ENCODE measurements around the gene HMMR.
"Not testable (repeated sequence)": the region's sequence is repeated elsewhere in the genome, so short reads cannot be mapped to it uniquely, and the experiment has no call there.

Gene HMMR

GRCh38 chr5:163506726-163507125, 46.3 kb downstream of the HMMR start:
- H3K4me3 ChIP-seq (ENCODE audit: low read length), result peak overlapping the region; percentile 100
- no peak for TF ChIP-seq ZNF274 (IDR thresholded peaks at IDR 0.05; ENCODE audit: low read depth, low read length)

GRCh38 chr5:163508753-163509152, 48.3 kb downstream of the HMMR start:
- H3K4me3 ChIP-seq (ENCODE audit: low read length), result peak overlapping the region; percentile 60
- no peak for TF ChIP-seq ZNF274 (IDR thresholded peaks at IDR 0.05; ENCODE audit: low read depth, low read length)

GRCh38 chr5:163509291-163509951, 49.0 kb downstream of the HMMR start:
- H3K4me3 ChIP-seq (ENCODE audit: low read length), result peak overlapping the region; percentile 60
- TF ChIP-seq ZNF274 (IDR thresholded peaks at IDR 0.05; ENCODE audit: low read depth, low read length), result no peak

- no peak for TF ChIP-seq ZNF274 (IDR thresholded peaks at IDR 0.05; ENCODE audit: low read depth, low read length)
- H3K4me3 ChIP-seq (ENCODE audit: low read length), result no peak overlapping the region
Measured at GRCh38 chr5:163512526-163512925, 52.1 kb downstream of the HMMR start.

GRCh38 chr5:163525096-163525495, 64.7 kb downstream of the HMMR start:
- no peak overlapping the region for H3K4me3 ChIP-seq (ENCODE audit: low read length)
- no peak for TF ChIP-seq ZNF274 (IDR thresholded peaks at IDR 0.05; ENCODE audit: low read depth, low read length)

- no peak for TF ChIP-seq ZNF274 (IDR thresholded peaks at IDR 0.05; ENCODE audit: low read depth, low read length)
- H3K4me3 ChIP-seq (ENCODE audit: low read length), result no peak overlapping the region
Measured at GRCh38 chr5:163529698-163530097, 69.3 kb downstream of the HMMR start.

- no peak overlapping the region for H3K4me3 ChIP-seq (ENCODE audit: low read length)
- TF ChIP-seq ZNF274 (IDR thresholded peaks at IDR 0.05; ENCODE audit: low read depth, low read length), result no peak
Measured at GRCh38 chr5:163531272-163531671, 70.8 kb downstream of the HMMR start.

- TF ChIP-seq ZNF274 (IDR thresholded peaks at IDR 0.05; ENCODE audit: low read depth, low read length), result no peak
- H3K4me3 ChIP-seq (ENCODE audit: low read length), result no peak overlapping the region
Measured at GRCh38 chr5:163532171-163533084, 72.0 kb downstream of the HMMR start.

GRCh38 chr5:163533223-163533622, 72.8 kb downstream of the HMMR start:
- no peak overlapping the region for H3K4me3 ChIP-seq (ENCODE audit: low read length)
- no peak for TF ChIP-seq ZNF274 (IDR thresholded peaks at IDR 0.05; ENCODE audit: low read depth, low read length)

- no peak overlapping the region for H3K4me3 ChIP-seq (ENCODE audit: low read length)
- TF ChIP-seq ZNF274 (IDR thresholded peaks at IDR 0.05; ENCODE audit: low read depth, low read length), result no peak
Measured at GRCh38 chr5:163534492-163535094, 74.2 kb downstream of the HMMR start.

- no peak for TF ChIP-seq ZNF274 (IDR thresholded peaks at IDR 0.05; ENCODE audit: low read depth, low read length)
- H3K4me3 ChIP-seq (ENCODE audit: low read length), result no peak overlapping the region
Measured at GRCh38 chr5:163535290-163535689, 74.9 kb downstream of the HMMR start.

GRCh38 chr5:163536442-163536841, 76.0 kb downstream of the HMMR start:
- H3K4me3 ChIP-seq (ENCODE audit: low read length), result not testable (repeated sequence)

- no peak for TF ChIP-seq ZNF274 (IDR thresholded peaks at IDR 0.05; ENCODE audit: low read depth, low read length)
- H3K4me3 ChIP-seq (ENCODE audit: low read length), result no peak overlapping the region
Measured at GRCh38 chr5:163540696-163541095, 80.3 kb downstream of the HMMR start.

Measured in GM08714 (cell line).